HepG2 (cell line): ENCODE results near the gene OVAAL. TPM values are rescaled to one million over a fixed set of nuclear protein-coding genes. Genes with fewer than 3 reads are reported as not detected.
A peak's percentile ranks its signal among the peaks of the same experiment; 100 is the strongest.

Experiments used
- ATAC-seq: fragments of 200-7000 bp; cut with Tn5 transposase; 3 replicates; pipeline ENCODE4 v1.9.1; 2020; ENCODE audit warnings: mild to moderate bottlenecking, moderate library complexity
- BruUV-seq: library from RNA; stranded (reverse); fragments of 400-500 nt; replicated peaks from 2 replicates; lab custom pipeline; 2021; lab: Mats Ljungman, UMichigan
- CTCF ChIA-PET: fragments of 300-600 bp; formaldehyde crosslinking; extraction: SDS; loops from one replicate; lab custom pipeline; 2021; ENCODE audit warnings: low total read pairs, inconsistent platforms, low intra/inter-chr PET ratio; lab: Yijun Ruan, JAX
- POLR2A ChIA-PET: fragments of 350-600 bp; sonication (Branson Sonifier 250); formaldehyde crosslinking; loops from one replicate; lab custom pipeline; 2020; ENCODE audit warnings: antibody characterized with exemption, inconsistent platforms; lab: Yijun Ruan, JAX
- DNase-seq: peaks from one replicate; pipeline ENCODE4 v3.0.0-alpha.2; 2015; ENCODE audit warnings: low spot score
- FAIRE-seq: peaks from 3 replicates; lab custom pipeline; 2011; peaks lifted over from hg19 to GRCh38; lab: Jason Lieb, UNC
- H2AFZ ChIP-seq: one replicate; pipeline ENCODE4 v1.6.1; 2011; ENCODE audit warnings: low read length, inconsistent platforms
- H3K27ac ChIP-seq: fragments of 300-600 bp; 3 replicates; pipeline ENCODE4 v1.8.0; 2011; ENCODE audit warnings: mixed run types, mild to moderate bottlenecking, mixed read lengths, low read length, inconsistent platforms; ENCODE audit not compliant: insufficient read depth; ENCODE audit errors: extremely low read length
- H3K27me3 ChIP-seq, 2 experiments: fragments of 200-600 bp in 1 of 2; 2 replicates in 1 of 2; 3 replicates in 1 of 2; pipeline versions ENCODE4 v1.6.0 to v1.8.0; 2011; ENCODE audit warnings: low read length in 2 of 2, mild to moderate bottlenecking in 2 of 2, moderate library complexity in 2 of 2, inconsistent platforms in 1 of 2; ENCODE audit not compliant: insufficient read depth in 2 of 2, control insufficient read depth in 1 of 2
- H3K36me3 ChIP-seq, 2 experiments: fragments of 200-600 bp in 1 of 2; replicated peaks in 1 of 2; 2 replicates in 1 of 2; 3 replicates in 1 of 2; pipeline versions ENCODE4 v1.5.1 to v1.8.0; 2011; ENCODE audit warnings: low read length in 2 of 2, inconsistent platforms in 1 of 2; ENCODE audit not compliant: insufficient read depth in 2 of 2, control insufficient read depth in 1 of 2
- H3K4me1 ChIP-seq: 2 replicates; pipeline ENCODE4 v1.5.1; 2012; ENCODE audit warnings: low read length, inconsistent platforms; ENCODE audit not compliant: insufficient read depth
- H3K4me2 ChIP-seq: 2 replicates; pipeline ENCODE4 v1.6.0; 2011; ENCODE audit warnings: low read depth, low read length, inconsistent platforms
- H3K4me3 ChIP-seq, 3 experiments: fragments of 200-600 bp in 1 of 3; sonication (generic), shearing (Covaris generic) in 1 of 3; replicated peaks in 1 of 3; 2 replicates each; pipeline ENCODE4 v1.5.1; 2011 to 2016; ENCODE audit warnings: low read length in 3 of 3, inconsistent platforms in 2 of 3, low read depth in 2 of 3, mild to moderate bottlenecking in 2 of 3, control low read depth in 1 of 3, mixed read lengths in 1 of 3; ENCODE audit not compliant: insufficient read depth in 1 of 3
- H3K79me2 ChIP-seq: one replicate; pipeline ENCODE4 v1.6.1; 2011; ENCODE audit warnings: low read length, inconsistent platforms; ENCODE audit not compliant: insufficient read depth
- H3K9ac ChIP-seq: 2 replicates; pipeline ENCODE4 v1.6.0; 2011; ENCODE audit warnings: mild to moderate bottlenecking, low read depth, low read length, inconsistent platforms; ENCODE audit not compliant: insufficient read depth
- H3K9me3 ChIP-seq: 2 replicates; pipeline ENCODE4 v1.5.1; 2012; ENCODE audit warnings: mild to moderate bottlenecking, low read length
- H4K20me1 ChIP-seq: 2 replicates; pipeline ENCODE4 v1.6.0; 2011; ENCODE audit warnings: inconsistent platforms, mild to moderate bottlenecking, low read length, moderate library complexity; ENCODE audit not compliant: insufficient read depth
- HOXA3 ChIP-seq: sonication (generic); formaldehyde crosslinking; IDR thresholded peaks from 2 replicates; pipeline ENCODE4 v1.5.0; 2020; ENCODE audit warnings: missing genetic modification reagents
- PCBP1 ChIP-seq: fragments of 200-400 bp; formaldehyde crosslinking; IDR thresholded peaks from 2 replicates; pipeline ENCODE4 v1.6.1; 2017; ENCODE audit warnings: mild to moderate bottlenecking, low read depth, low read length, borderline replicate concordance
- POLR2A ChIP-seq, 2 experiments: IDR thresholded peaks; 2 replicates each; pipeline ENCODE4 v1.6.1; 2011; ENCODE audit warnings: low read depth in 2 of 2, low read length in 2 of 2, mild to moderate bottlenecking in 1 of 2, moderate library complexity in 1 of 2; ENCODE audit not compliant: insufficient read depth in 1 of 2
- PREB ChIP-seq: sonication (generic); formaldehyde crosslinking; IDR thresholded peaks from 2 replicates; pipeline ENCODE4 v1.4.0; 2020; ENCODE audit warnings: missing genetic modification reagents
- ZNF562 ChIP-seq: sonication (generic); formaldehyde crosslinking; IDR thresholded peaks from 2 replicates; pipeline ENCODE4 v1.8.0; 2022; ENCODE audit warnings: missing genetic modification reagents, borderline replicate concordance
- WGBS: methylation state at CpG from one replicate; pipeline ENCODE4 v1.1.6; 2017; ENCODE audit warnings: low lambda C conversion rate; 5-methylcytosine and 5-hydroxymethylcytosine counted together
- in situ Hi-C: cut with HindIII; loops from 2 replicates; pipeline ENCODE4 v1.10.0; 2017; ENCODE audit warnings: low pct_unique_long_range_greater_than_20kb; ENCODE audit not compliant: extremely low pct_ligation_motif_present
- intact Hi-C: fragments of 100-400 bp; cut with micrococcal nuclease; formaldehyde crosslinking; loops from one replicate; pipeline ENCODE4 v1.10.0; 2022; ENCODE audit not compliant: unreplicated experiment
- polyA plus RNA-seq, 8 experiments: library from polyadenylated mRNA; depleted of rRNA in 3 of 8; stranded (reverse) in 7 of 8; unstranded in 1 of 8; fragments of >200 nt; fragmentation: Illumina TruSeq in 4 of 8; extraction: Trizol in 4 of 8; gene quantifications; 2 replicates each; pipeline versions ENCODE4 v1.2.1 to v1.2.3, GENCODE V29; 2011 to 2016; ENCODE audit warnings: low read depth in 4 of 8, missing spikeins in 1 of 8, mixed read lengths in 1 of 8; ENCODE audit not compliant: insufficient read depth in 1 of 8
- total RNA-seq, 5 experiments: library from RNA; depleted of rRNA; stranded (reverse); fragments of >200 nt; fragmentation: Illumina TruSeq; extraction: Trizol; gene quantifications; 2 replicates each; pipeline ENCODE4 v1.2.3, GENCODE V29; 2016; ENCODE audit warnings: low read depth in 1 of 5
- TF ChIP-seq, protein P1 (sequence below): sonication (generic); formaldehyde crosslinking; IDR thresholded peaks from 2 replicates; pipeline ENCODE4 v1.5.0; 2020; ENCODE audit warnings: missing genetic modification reagents

The OVAAL gene
- total and polyA plus RNA-seq, 2 of the 13 experiments (the other 11 are each of a cell fraction or from before 2014, with no cell fraction given) = 0.04 TPM; not detected in 1

DNA sequence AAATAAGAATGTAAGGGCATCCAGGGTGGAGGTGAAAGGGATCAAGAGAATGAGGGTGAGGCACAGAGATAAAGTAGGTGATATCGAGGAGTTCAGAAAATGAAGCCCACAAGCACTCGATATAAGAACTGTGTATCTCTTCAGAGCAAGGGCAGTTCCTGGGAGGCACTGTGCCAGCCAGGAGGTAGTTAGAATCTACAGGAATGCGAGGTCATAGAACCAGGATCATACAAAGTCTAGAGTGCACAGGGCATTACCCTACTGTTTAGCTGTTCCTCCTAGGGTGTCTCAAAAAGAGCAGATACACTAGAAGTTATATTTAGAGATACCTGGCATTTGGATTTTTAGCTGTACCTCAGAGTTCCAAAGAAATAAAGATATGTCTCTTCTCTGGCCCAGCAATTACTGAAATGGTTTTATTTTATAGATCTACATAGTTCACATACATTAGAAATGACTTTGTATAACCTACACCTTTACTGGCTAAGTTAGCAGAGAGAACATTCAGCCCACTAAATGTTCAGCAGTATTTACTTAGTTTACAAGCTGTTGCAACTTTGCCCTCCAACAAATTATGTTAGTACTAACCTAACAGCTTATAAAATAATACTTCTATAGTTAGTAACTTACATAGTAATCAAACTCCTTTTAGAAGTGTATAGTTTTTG is 1.6 kb downstream of the OVAAL start:
- no peaks in the 10 kb centered on the region for H4K20me1 ChIP-seq
- H3K79me2 ChIP-seq = no peaks in the 10 kb centered on the region
- no peaks in the 10 kb centered on the region; a peak in 2 of 5 replicates for H3K27me3 ChIP-seq
- FAIRE-seq = no peak
- no peak overlapping the region for H3K9ac ChIP-seq
- TF ChIP-seq PCBP1 (no peak), POLR2A (IDR thresholded peaks at IDR 0.05; ENCODE audit: insufficient read depth in 1 of 2, low read depth in 2 of 2, low read length in 2 of 2) (no peak), PREB (CRISPR knock-in tag) (no peak), ZNF562 (CRISPR knock-in tag) (no peak), HOXA3 (CRISPR knock-in tag) (no peak)
- TF ChIP-seq, protein P1, sequence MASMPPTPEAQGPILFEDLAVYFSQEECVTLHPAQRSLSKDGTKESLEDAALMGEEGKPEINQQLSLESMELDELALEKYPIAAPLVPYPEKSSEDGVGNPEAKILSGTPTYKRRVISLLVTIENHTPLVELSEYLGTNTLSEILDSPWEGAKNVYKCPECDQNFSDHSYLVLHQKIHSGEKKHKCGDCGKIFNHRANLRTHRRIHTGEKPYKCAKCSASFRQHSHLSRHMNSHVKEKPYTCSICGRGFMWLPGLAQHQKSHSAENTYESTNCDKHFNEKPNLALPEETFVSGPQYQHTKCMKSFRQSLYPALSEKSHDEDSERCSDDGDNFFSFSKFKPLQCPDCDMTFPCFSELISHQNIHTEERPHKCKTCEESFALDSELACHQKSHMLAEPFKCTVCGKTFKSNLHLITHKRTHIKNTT (CRISPR knock-in tag) = no peak
- TF ChIP-seq, all 625 proteins: peak for 0
- BruUV-seq = no TSS peak
- H2AFZ ChIP-seq = no peak overlapping the region
- no peak overlapping the region for H3K27ac ChIP-seq
- DNase-seq (peak; percentile 11), ATAC-seq (peak; percentile 60)
- no peak overlapping the region for H3K4me3 ChIP-seq
- ChIA-PET CTCF (no interaction called here), POLR2A (no interaction called here)
- in situ Hi-C loops = no loop called here
- no peaks in the 10 kb centered on the region for H3K9me3 ChIP-seq
- no peak overlapping the region for H3K4me2 ChIP-seq
- H3K36me3 ChIP-seq = no peaks in the 10 kb centered on the region
- peaks cover 25% of the 10 kb centered on the region for H3K4me1 ChIP-seq
- 3% methylated on average over 3 of the region's 3 CpGs for WGBS
- intact Hi-C loops = no loop called here
